Mesothelial cell of epicardium (in vitro differentiated cells): ENCODE results near the gene DIAPH2. TPM values are rescaled to one million over a fixed set of nuclear protein-coding genes. Genes with fewer than 3 reads are reported as not detected.

ENCODE experiments used
- DNase-seq, 2 experiments: peaks; one replicate each; pipeline ENCODE4 v3.0.0; 2021; ENCODE audit warnings: low spot score in 2 of 2; ENCODE audit not compliant: unreplicated experiment in 2 of 2
- H3K27ac Mint-ChIP-seq: 2 replicates; pipeline ENCODE4 v1.8.0; 2021; ENCODE audit warnings: mixed read lengths
- H3K27me3 Mint-ChIP-seq: 2 replicates; pipeline ENCODE4 v1.8.0; 2021; ENCODE audit warnings: low read depth, mixed read lengths
- H3K36me3 Mint-ChIP-seq: 2 replicates; pipeline ENCODE4 v1.8.0; 2021; ENCODE audit warnings: mixed read lengths
- H3K4me1 Mint-ChIP-seq: 2 replicates; pipeline ENCODE4 v1.8.0; 2021; ENCODE audit warnings: mixed read lengths
- H3K4me3 Mint-ChIP-seq: 2 replicates; pipeline ENCODE4 v1.8.0; 2021; ENCODE audit warnings: mild to moderate bottlenecking, moderate library complexity, mixed read lengths
- H3K9me3 Mint-ChIP-seq: 2 replicates; pipeline ENCODE4 v1.8.0; 2021; ENCODE audit warnings: mixed read lengths
- CTCF ChIP-seq: fragments of 200-600 bp; sonication (generic); IDR thresholded peaks from one replicate; pipeline ENCODE4 v1.5.0; 2021; ENCODE audit warnings: antibody characterized with exemption; ENCODE audit not compliant: unreplicated experiment
- total RNA-seq: library from RNA; stranded (reverse); gene quantifications from 3 replicates; pipeline ENCODE4 v1.2.1, GENCODE V29; 2021

DIAPH2 gene
- 18.0 to 20.1 TPM (median 19.2 TPM) in 3 replicates for total RNA-seq

GRCh38 chrX:96684339-96685209 is at the start of gene DIAPH2:
DIAPH2 (plus strand) TSS chrX:96684842.
- H3K9me3 Mint-ChIP-seq, result no peaks in the 10 kb centered on the region
- no peak for TF ChIP-seq CTCF
- H3K27ac Mint-ChIP-seq, result peak within 1 kb of the TSS; percentile 88
- H3K27me3 Mint-ChIP-seq, result no peaks in the 10 kb centered on the region
- peak; percentile 48 to 79 for DNase-seq
- H3K36me3 Mint-ChIP-seq, result no peaks in the 10 kb centered on the region
- peak within 1 kb of the TSS; percentile 97 for H3K4me3 Mint-ChIP-seq
- peaks cover 17% of the 10 kb centered on the region for H3K4me1 Mint-ChIP-seq

- Mint-ChIP-seq H3K36me3 (no peaks in the 10 kb centered on the region), H3K4me1 (no peaks in the 10 kb centered on the region), H3K9me3 (no peaks in the 10 kb centered on the region), H3K27me3 (no peaks in the 10 kb centered on the region), H3K4me3 (no peak overlapping the region), H3K27ac (no peak overlapping the region)
- no peak for TF ChIP-seq CTCF
- no peak for DNase-seq
These were observed 34.6 kb upstream of the DIAPH2 start for GRCh38 chrX:96650023-96650422.

GRCh38 chrX:96655947-96656623 is 28.6 kb upstream of the DIAPH2 start:
- no peaks in the 10 kb centered on the region for H3K36me3 Mint-ChIP-seq
- H3K4me3 Mint-ChIP-seq, result no peak overlapping the region
- no peaks in the 10 kb centered on the region for H3K27me3 Mint-ChIP-seq
- no peak for DNase-seq
- peaks cover 5% of the 10 kb centered on the region for H3K9me3 Mint-ChIP-seq
- TF ChIP-seq CTCF, result no peak
- H3K4me1 Mint-ChIP-seq, result no peaks in the 10 kb centered on the region
- H3K27ac Mint-ChIP-seq, result no peak overlapping the region

GRCh38 chrX:96682516-96682915 is 2.1 kb upstream of the DIAPH2 start:
- no peaks in the 10 kb centered on the region for H3K9me3 Mint-ChIP-seq
- no peaks in the 10 kb centered on the region for H3K36me3 Mint-ChIP-seq
- DNase-seq, result no peak
- TF ChIP-seq CTCF, result no peak
- peaks cover 14% of the 10 kb centered on the region for H3K4me1 Mint-ChIP-seq
- H3K27me3 Mint-ChIP-seq, result no peaks in the 10 kb centered on the region
- no peak overlapping the region for H3K4me3 Mint-ChIP-seq
- H3K27ac Mint-ChIP-seq, result no peak overlapping the region

- no peak for TF ChIP-seq CTCF
- DNase-seq, result no peak
- Mint-ChIP-seq H3K36me3 (no peaks in the 10 kb centered on the region), H3K4me3 (peak overlapping the region; percentile 97), H3K27me3 (no peaks in the 10 kb centered on the region), H3K4me1 (peaks cover 14% of the 10 kb centered on the region), H3K9me3 (no peaks in the 10 kb centered on the region), H3K27ac (peak overlapping the region; percentile 88)
These were observed 674 bp upstream of the DIAPH2 start for GRCh38 chrX:96683997-96684338.
